OCI-LY7 (cell line): ENCODE measurements around the gene SPG21. TPM values are rescaled to one million over a fixed set of nuclear protein-coding genes. Genes with fewer than 3 reads are reported as not detected.

Source experiments
- BruUV-seq: library from RNA; stranded (reverse); fragments of 400-500 nt; replicated peaks from 2 replicates; lab custom pipeline; 2021; lab: Mats Ljungman, UMichigan
- CTCF ChIA-PET: fragments of 300-600 bp; sonication (Branson Sonifier 250); formaldehyde crosslinking; loops from one replicate; lab custom pipeline; 2022; ENCODE audit warnings: antibody characterized with exemption; ENCODE audit not compliant: unreplicated experiment; lab: Charles Lee
- POLR2A ChIA-PET: fragments of 300-600 bp; sonication (Branson Sonifier 250); formaldehyde crosslinking; loops from one replicate; lab custom pipeline; 2022; ENCODE audit warnings: antibody characterized with exemption; lab: Charles Lee
- DNase-seq: peaks from one replicate; pipeline ENCODE4 v3.0.0-alpha.2; 2015; ENCODE audit warnings: low spot score
- H2AFZ ChIP-seq: fragments of 200-600 bp; sonication (generic), shearing (Covaris generic); 2 replicates; pipeline ENCODE4 v1.6.1; 2014; ENCODE audit warnings: mild to moderate bottlenecking, antibody characterized with exemption, low read length, moderate library complexity
- H3K27ac ChIP-seq: fragments of 200-600 bp; sonication (generic); 2 replicates; pipeline ENCODE4 v1.5.1; 2014; ENCODE audit warnings: mixed run types, low read depth, mild to moderate bottlenecking, moderate library complexity, low read length, inconsistent platforms; ENCODE audit not compliant: poor library complexity, severe bottlenecking
- H3K36me3 ChIP-seq: fragments of 200-600 bp; sonication (generic); 2 replicates; pipeline ENCODE4 v1.6.1; 2014; ENCODE audit warnings: mild to moderate bottlenecking, antibody characterized with exemption, low read length, moderate library complexity, mixed read lengths; ENCODE audit not compliant: insufficient read depth
- H3K4me1 ChIP-seq: fragments of 200-600 bp; sonication (generic); 2 replicates; pipeline ENCODE4 v1.5.1; 2014; ENCODE audit warnings: mild to moderate bottlenecking, low read length; ENCODE audit not compliant: insufficient read depth, poor library complexity, severe bottlenecking
- H3K4me2 ChIP-seq: fragments of 200-600 bp; sonication (generic); 2 replicates; pipeline ENCODE4 v1.6.1; 2014; ENCODE audit warnings: mild to moderate bottlenecking, low read length
- H3K4me3 ChIP-seq: fragments of 200-600 bp; sonication (generic); 2 replicates; pipeline ENCODE4 v1.5.1; 2014; ENCODE audit warnings: mild to moderate bottlenecking, low read depth, low read length; ENCODE audit not compliant: poor library complexity, severe bottlenecking
- H3K79me2 ChIP-seq: fragments of 200-600 bp; sonication (generic); 2 replicates; pipeline ENCODE4 v1.6.1; 2016; ENCODE audit warnings: low read depth, mild to moderate bottlenecking, low read length, moderate library complexity, mixed read lengths; ENCODE audit not compliant: insufficient read depth
- H3K9me2 ChIP-seq: fragments of 200-600 bp; sonication (generic); 2 replicates; pipeline ENCODE4 v1.6.1; 2016; ENCODE audit warnings: mild to moderate bottlenecking, low read length, mixed read lengths; ENCODE audit not compliant: insufficient read depth
- H3K9me3 ChIP-seq: fragments of 200-600 bp; sonication (generic); 2 replicates; pipeline ENCODE4 v1.6.1; 2014; ENCODE audit warnings: mild to moderate bottlenecking, mixed run types, low read length, mixed read lengths
- H4K20me1 ChIP-seq: fragments of 200-600 bp; sonication (generic); 2 replicates; pipeline ENCODE4 v1.6.1; 2014; ENCODE audit warnings: mild to moderate bottlenecking, antibody characterized with exemption, low read length, moderate library complexity, mixed read lengths; ENCODE audit not compliant: insufficient read depth
- CTCF ChIP-seq: fragments of 200-600 bp; sonication (generic); conservative IDR thresholded peaks from 2 replicates; pipeline ENCODE4 v1.5.1; 2014; ENCODE audit warnings: mild to moderate bottlenecking, antibody characterized with exemption, low read length, moderate library complexity, mixed read lengths
- EZH2phosphoT487 ChIP-seq: fragments of 200-600 bp; sonication (generic); IDR thresholded peaks from 2 replicates; pipeline ENCODE4 v1.6.1; 2018; ENCODE audit warnings: low read depth, borderline replicate concordance, mild to moderate bottlenecking, mixed run types, antibody characterized with exemption, low read length, moderate library complexity, mixed read lengths
- intact Hi-C: fragments of 100-400 bp; cut with micrococcal nuclease; formaldehyde crosslinking; loops from one replicate; pipeline ENCODE4 v1.10.0; 2022; ENCODE audit not compliant: unreplicated experiment
- total RNA-seq, 2 experiments: library from RNA; depleted of rRNA in 1 of 2; stranded (reverse); fragments of >200 nt in 1 of 2; shearing (Covaris generic) in 1 of 2; gene quantifications; 2 replicates each; pipeline ENCODE4 v1.2.3, GENCODE V29; 2014 to 2022

SPG21 gene
- total RNA-seq, 2 experiments from 2014 or later, result 56.4 to 83.9 TPM

- intact Hi-C loops, result no loop called here
- ChIA-PET POLR2A (interaction anchor here (0.8 to 2.6 kb wide), 2 partner anchors 11 to 151 kb away, joined by 3 to 7 read pairs; no protein-coding TSS in a partner anchor), CTCF (no interaction called here)
- Histone ChIP-seq H3K4me1 (no peaks in the 10 kb centered on the region), H3K4me2 (no peak overlapping the region), H3K4me3 (no peak overlapping the region), H3K79me2 (no peaks in the 10 kb centered on the region), H3K9me3 (no peaks in the 10 kb centered on the region), H3K36me3 (peaks cover 7% of the 10 kb centered on the region), H2AFZ (no peak overlapping the region), H3K27ac (no peak overlapping the region), H3K9me2 (no peaks in the 10 kb centered on the region), H4K20me1 (no peaks in the 10 kb centered on the region)
- no peak for TF ChIP-seq CTCF
- no peak for TF ChIP-seq EZH2phosphoT487
- no TSS peak for BruUV-seq
- DNase-seq, result no peak
These were observed 8.1 kb upstream of the SPG21 start for GRCh38 chr15:64997745-64998375.

DNA sequence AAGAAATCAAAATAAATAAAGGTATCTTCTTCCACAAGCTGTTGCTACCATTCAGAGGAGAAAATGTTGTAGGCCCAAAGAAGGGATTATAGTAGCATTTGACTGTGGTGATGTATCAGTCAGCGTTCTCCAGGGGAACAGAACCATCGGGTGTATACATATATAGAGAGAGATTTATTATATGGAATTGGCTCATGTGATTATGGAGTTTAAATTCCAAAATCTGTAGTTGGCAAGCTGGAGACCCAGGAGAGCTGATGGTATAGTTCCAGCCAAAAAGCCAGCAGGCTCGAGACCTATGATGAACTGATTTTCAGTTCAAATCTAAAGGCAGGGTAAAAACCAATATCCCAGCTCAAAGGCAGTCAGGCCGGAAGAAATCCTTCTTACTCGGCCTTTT is 7.4 kb upstream of the SPG21 start:
- no peaks in the 10 kb centered on the region for H3K9me2 ChIP-seq
- H3K9me3 ChIP-seq, result no peaks in the 10 kb centered on the region
- no peaks in the 10 kb centered on the region; the same call in 1 of the 2 replicates for H3K36me3 ChIP-seq
- H4K20me1 ChIP-seq, result no peaks in the 10 kb centered on the region
- CTCF ChIA-PET, result no interaction called here
- H3K4me2 ChIP-seq, result no peak overlapping the region
- no peak overlapping the region for H2AFZ ChIP-seq
- no peak overlapping the region for H3K27ac ChIP-seq
- no peak for DNase-seq
- POLR2A ChIA-PET, result interaction anchor here (0.5 to 2.6 kb wide), 4 partner anchors 12 to 152 kb away, joined by 3 to 7 read pairs (median 5); no protein-coding TSS in a partner anchor
- no TSS peak for BruUV-seq
- no peaks in the 10 kb centered on the region for H3K4me1 ChIP-seq
- intact Hi-C loops, result no loop called here
- no peak for TF ChIP-seq CTCF
- no peak for TF ChIP-seq EZH2phosphoT487
- H3K79me2 ChIP-seq, result no peaks in the 10 kb centered on the region
- no peak overlapping the region for H3K4me3 ChIP-seq

GRCh38 chr15:64993290-64993689 is 3.6 kb upstream of the SPG21 start:
- CTCF ChIA-PET, result no interaction called here
- Histone ChIP-seq H3K36me3 (no peaks in the 10 kb centered on the region), H2AFZ (no peak overlapping the region)

More at GRCh38 chr15:64993290-64993689, 3.6 kb upstream of the SPG21 start:
- Histone ChIP-seq H3K79me2 (peaks cover 12% of the 10 kb centered on the region; the same call in 1 of the 2 replicates), H3K9me2 (no peaks in the 10 kb centered on the region), H3K4me2 (no peak overlapping the region), H4K20me1 (no peaks in the 10 kb centered on the region), H3K27ac (no peak overlapping the region), H3K4me3 (no peak overlapping the region), H3K9me3 (no peaks in the 10 kb centered on the region), H3K4me1 (peaks cover 15% of the 10 kb centered on the region)
- no peak for DNase-seq
- POLR2A ChIA-PET, result interaction anchor here (0.6 kb wide), 1 partner anchor 25 kb away, joined by 5 read pairs; no protein-coding TSS in a partner anchor
- intact Hi-C loops, result no loop called here
- no TSS peak for BruUV-seq
- TF ChIP-seq EZH2phosphoT487 (no peak), CTCF (no peak)
